ENCODE data around the gene TNK2.

DNA sequence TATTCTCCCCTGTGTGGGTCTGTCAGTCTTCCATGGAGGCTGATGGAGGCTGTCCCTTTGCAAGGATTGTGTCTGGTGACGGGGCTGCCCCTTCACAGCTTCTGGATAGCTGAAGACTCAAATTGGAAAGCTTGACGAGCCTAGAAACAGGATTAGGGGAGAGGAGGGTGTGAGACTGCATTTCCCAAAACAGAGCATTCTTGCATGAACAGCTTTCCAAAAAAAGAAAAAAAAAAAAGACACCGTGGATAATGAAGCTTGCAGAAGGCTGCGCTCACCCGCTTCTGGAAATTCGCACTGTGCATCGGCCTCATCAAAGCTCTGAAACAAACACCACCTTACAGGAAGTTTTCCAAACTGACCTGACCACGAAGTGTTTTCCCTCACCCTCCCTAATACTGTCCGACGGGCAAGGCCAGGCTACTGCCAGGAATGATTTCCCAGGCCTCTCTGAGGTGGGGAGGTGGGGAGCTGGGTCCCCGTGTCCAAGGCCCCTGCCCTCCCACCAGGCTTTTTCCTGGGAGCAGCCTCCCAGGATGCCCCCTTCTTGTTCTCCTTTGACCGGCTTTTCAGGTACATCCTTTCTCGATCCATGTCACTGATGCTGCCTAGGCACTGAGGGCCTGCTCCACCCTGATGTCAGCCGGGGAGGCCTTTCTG is 71.7 kb downstream of the TNK2 start:
- TF ChIP-seq, protein P1, sequence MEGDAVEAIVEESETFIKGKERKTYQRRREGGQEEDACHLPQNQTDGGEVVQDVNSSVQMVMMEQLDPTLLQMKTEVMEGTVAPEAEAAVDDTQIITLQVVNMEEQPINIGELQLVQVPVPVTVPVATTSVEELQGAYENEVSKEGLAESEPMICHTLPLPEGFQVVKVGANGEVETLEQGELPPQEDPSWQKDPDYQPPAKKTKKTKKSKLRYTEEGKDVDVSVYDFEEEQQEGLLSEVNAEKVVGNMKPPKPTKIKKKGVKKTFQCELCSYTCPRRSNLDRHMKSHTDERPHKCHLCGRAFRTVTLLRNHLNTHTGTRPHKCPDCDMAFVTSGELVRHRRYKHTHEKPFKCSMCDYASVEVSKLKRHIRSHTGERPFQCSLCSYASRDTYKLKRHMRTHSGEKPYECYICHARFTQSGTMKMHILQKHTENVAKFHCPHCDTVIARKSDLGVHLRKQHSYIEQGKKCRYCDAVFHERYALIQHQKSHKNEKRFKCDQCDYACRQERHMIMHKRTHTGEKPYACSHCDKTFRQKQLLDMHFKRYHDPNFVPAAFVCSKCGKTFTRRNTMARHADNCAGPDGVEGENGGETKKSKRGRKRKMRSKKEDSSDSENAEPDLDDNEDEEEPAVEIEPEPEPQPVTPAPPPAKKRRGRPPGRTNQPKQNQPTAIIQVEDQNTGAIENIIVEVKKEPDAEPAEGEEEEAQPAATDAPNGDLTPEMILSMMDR (IDR thresholded peaks at IDR 0.05; ENCODE audit: insufficient read depth, low read depth, low read length), result no peak
- no peak for TF ChIP-seq EZH2 (IDR thresholded peaks at IDR 0.05; ENCODE audit: insufficient read depth, low read length)
